Activated T-cell treated with anti-CD3 and anti-CD28 coated beads for 24 hours (primary cell): Measurements from ENCODE around the gene LRSAM1.
"Not testable (repeated sequence)": the region's sequence is repeated elsewhere in the genome, so short reads cannot be mapped to it uniquely, and the experiment has no call there.

Experiments used
- DNase-seq: peaks from one replicate; pipeline ENCODE4 v3.0.0-alpha.2; 2020; ENCODE audit warnings: low read depth

LRSAM1 gene

GRCh38 chr9:127457191-127457878 is 6.0 kb downstream of the LRSAM1 start:
- DNase-seq = no peak

- DNase-seq = no peak
Observed at GRCh38 chr9:127458921-127459320, 7.6 kb downstream of the LRSAM1 start.

GRCh38 chr9:127463382-127463781 is 12.1 kb downstream of the LRSAM1 start:
- DNase-seq = no peak

GRCh38 chr9:127463911-127464310 is 12.6 kb downstream of the LRSAM1 start:
- no peak for DNase-seq

GRCh38 chr9:127466407-127466917 is 15.2 kb downstream of the LRSAM1 start:
- not testable (repeated sequence) for DNase-seq

GRCh38 chr9:127467621-127468020 is 16.3 kb downstream of the LRSAM1 start:
- no peak for DNase-seq

- no peak for DNase-seq
Observed at GRCh38 chr9:127470662-127471061, 19.4 kb downstream of the LRSAM1 start.

- DNase-seq = no peak
Observed at GRCh38 chr9:127473501-127473900, 22.2 kb downstream of the LRSAM1 start.

- DNase-seq = no peak
Observed at GRCh38 chr9:127473932-127474331, 22.6 kb downstream of the LRSAM1 start.

- DNase-seq = no peak
Observed at GRCh38 chr9:127474592-127474991, 23.3 kb downstream of the LRSAM1 start.

GRCh38 chr9:127479507-127480081 is 28.3 kb downstream of the LRSAM1 start:
- no peak for DNase-seq

- no peak for DNase-seq
Observed at GRCh38 chr9:127482662-127483061, 31.4 kb downstream of the LRSAM1 start.

- DNase-seq = no peak
Observed at GRCh38 chr9:127485995-127486394, 34.7 kb downstream of the LRSAM1 start.

- DNase-seq = no peak
Observed at GRCh38 chr9:127488946-127489345, 37.6 kb downstream of the LRSAM1 start.

GRCh38 chr9:127489471-127490115 is 38.3 kb downstream of the LRSAM1 start:
- DNase-seq = no peak

GRCh38 chr9:127490535-127491230 is 39.4 kb downstream of the LRSAM1 start:
- no peak for DNase-seq

- DNase-seq = no peak
Observed at GRCh38 chr9:127491516-127491915, 40.2 kb downstream of the LRSAM1 start.

- no peak for DNase-seq
Observed at GRCh38 chr9:127492616-127493015, 41.3 kb downstream of the LRSAM1 start.

GRCh38 chr9:127493592-127494303 is 42.4 kb downstream of the LRSAM1 start:
- no peak for DNase-seq

GRCh38 chr9:127494304-127494702 is 43.0 kb downstream of the LRSAM1 start:
- DNase-seq = no peak

GRCh38 chr9:127495884-127496555 is 44.7 kb downstream of the LRSAM1 start:
- DNase-seq = no peak
